HCT116 (cell line): ENCODE data around the gene CLDN14. TPM values are rescaled to one million over a fixed set of nuclear protein-coding genes. Genes with fewer than 3 reads are reported as not detected.

Experiments
- ATAC-seq: fragments of 200-7000 bp; cut with Tn5 transposase; 2 replicates; pipeline ENCODE4 v1.9.1; 2020; ENCODE audit warnings: mild to moderate bottlenecking, moderate library complexity
- BruUV-seq: library from RNA; stranded (reverse); fragments of 400-500 nt; replicated peaks from 2 replicates; lab custom pipeline; 2021; lab: Mats Ljungman, UMichigan
- CTCF ChIA-PET: fragments of 300-600 bp; sonication (Branson Sonifier 250); formaldehyde crosslinking; loops from one replicate; lab custom pipeline; 2021; ENCODE audit warnings: antibody characterized with exemption; lab: Charles Lee
- POLR2A ChIA-PET: fragments of 300-600, 350-600 bp; sonication (Branson Sonifier 250); formaldehyde crosslinking; loops from one replicate; lab custom pipeline; 2021; ENCODE audit warnings: antibody characterized with exemption; lab: Charles Lee
- RAD21 ChIA-PET, 2 experiments: fragments of 300-600 bp; sonication (Branson Sonifier 250); formaldehyde crosslinking; loops; one replicate each; lab custom pipeline; 2023; ENCODE audit warnings: low total read pairs in 2 of 2; ENCODE audit not compliant: uncharacterized antibody in 2 of 2, unreplicated experiment in 2 of 2, low non-redundant PET in 1 of 2; lab: Charles Lee
- DNase-seq: peaks from one replicate; pipeline ENCODE4 v3.0.0-alpha.2; 2010; ENCODE audit warnings: low read depth, low spot score
- H2AFZ ChIP-seq: fragments of 200-600 bp; shearing (Covaris generic), sonication (generic); 2 replicates; pipeline ENCODE4 v1.6.1; 2017; ENCODE audit warnings: low read depth, mixed run types, mixed read lengths, antibody characterized with exemption, low read length; ENCODE audit not compliant: poor library complexity, severe bottlenecking
- H3K27ac ChIP-seq: 2 replicates; pipeline ENCODE4 v1.5.1; 2012; ENCODE audit warnings: low read depth, low read length
- H3K27me3 ChIP-seq: fragments of 200-600 bp; sonication (generic); 2 replicates; pipeline ENCODE4 v1.6.1; 2016; ENCODE audit warnings: mixed run types, low read length, mixed read lengths; ENCODE audit not compliant: insufficient read depth
- H3K36me3 ChIP-seq, 2 experiments: fragments of 200-500 bp in 1 of 2; fragments of 200-600 bp in 1 of 2; sonication (Bioruptor generic) in 1 of 2; sonication (generic) in 1 of 2; 2 replicates each; pipeline versions ENCODE4 v1.5.1 to v1.6.1; 2014 to 2016; ENCODE audit warnings: low read length in 2 of 2, inconsistent platforms in 1 of 2, mixed read lengths in 1 of 2, mixed run types in 1 of 2; ENCODE audit not compliant: insufficient read depth in 2 of 2, control insufficient read depth in 1 of 2
- H3K4me1 ChIP-seq, 2 experiments: fragments of 200-600 bp in 1 of 2; sonication (generic) in 1 of 2; 2 replicates each; pipeline versions ENCODE4 v1.5.1 to v1.6.1; 2012 to 2017; ENCODE audit warnings: low read length in 2 of 2, inconsistent platforms in 1 of 2, mild to moderate bottlenecking in 1 of 2, mixed read lengths in 1 of 2, mixed run types in 1 of 2, moderate library complexity in 1 of 2; ENCODE audit not compliant: insufficient read depth in 2 of 2, control insufficient read depth in 1 of 2
- H3K4me2 ChIP-seq: fragments of 200-600 bp; sonication (generic); 2 replicates; pipeline ENCODE4 v1.6.1; 2017; ENCODE audit warnings: mixed run types, low read length, mixed read lengths
- H3K4me3 ChIP-seq, 2 experiments: fragments of 200-600 bp in 1 of 2; sonication (generic) in 1 of 2; replicated peaks in 1 of 2; 2 replicates each; pipeline ENCODE4 v1.5.1; 2011 to 2016; ENCODE audit warnings: low read length in 2 of 2, control low read depth in 1 of 2, low read depth in 1 of 2, mild to moderate bottlenecking in 1 of 2, mixed read lengths in 1 of 2, mixed run types in 1 of 2
- H3K79me2 ChIP-seq: fragments of 200-600 bp; sonication (generic); 2 replicates; pipeline ENCODE4 v1.6.1; 2017; ENCODE audit warnings: mild to moderate bottlenecking, mixed run types, low read length, moderate library complexity, mixed read lengths; ENCODE audit not compliant: insufficient read depth
- H3K9ac ChIP-seq: fragments of 200-600 bp; sonication (generic); 2 replicates; pipeline ENCODE4 v1.6.1; 2016; ENCODE audit warnings: low read length, mixed read lengths
- H3K9me2 ChIP-seq: fragments of 200-600 bp; sonication (generic), shearing (Covaris generic); 2 replicates; pipeline ENCODE4 v1.6.1; 2017; ENCODE audit warnings: mixed run types, mild to moderate bottlenecking, moderate library complexity; ENCODE audit not compliant: insufficient read depth
- H3K9me3 ChIP-seq, 2 experiments: fragments of 200-500 bp in 1 of 2; fragments of 200-600 bp in 1 of 2; sonication (Bioruptor generic) in 1 of 2; sonication (generic) in 1 of 2; 2 replicates each; pipeline ENCODE4 v1.6.1; 2014 to 2017; ENCODE audit warnings: low read length in 2 of 2, mixed read lengths in 2 of 2, inconsistent platforms in 1 of 2, low read depth in 1 of 2, mild to moderate bottlenecking in 1 of 2, mixed run types in 1 of 2, moderate library complexity in 1 of 2; ENCODE audit not compliant: control insufficient read depth in 1 of 2, insufficient read depth in 1 of 2
- H4K20me1 ChIP-seq: fragments of 200-600 bp; sonication (generic), shearing (Covaris generic); 2 replicates; pipeline ENCODE4 v1.6.1; 2017; ENCODE audit warnings: mixed run types, mild to moderate bottlenecking, moderate library complexity; ENCODE audit not compliant: insufficient read depth
- CBX3 ChIP-seq: IDR thresholded peaks from 2 replicates; pipeline ENCODE4 v1.6.1; 2012; ENCODE audit warnings: low read depth
- CEBPB ChIP-seq: IDR thresholded peaks from 2 replicates; pipeline ENCODE4 v1.6.1; 2012; ENCODE audit warnings: low read depth
- EGR1 ChIP-seq: IDR thresholded peaks from 2 replicates; pipeline ENCODE4 v1.6.1; 2012; ENCODE audit warnings: low read depth
- ELF1 ChIP-seq: IDR thresholded peaks from 2 replicates; pipeline ENCODE4 v1.6.1; 2012; ENCODE audit warnings: low read depth, borderline replicate concordance
- JUND ChIP-seq: IDR thresholded peaks from 2 replicates; pipeline ENCODE4 v1.6.1; 2012
- POLR2A ChIP-seq: IDR thresholded peaks from 2 replicates; pipeline ENCODE4 v1.7.0; 2011; ENCODE audit warnings: borderline replicate concordance; ENCODE audit not compliant: insufficient read depth, insufficient read length; ENCODE audit errors: extremely low read depth
- POLR2AphosphoS5 ChIP-seq: IDR thresholded peaks from 2 replicates; pipeline ENCODE4 v1.6.1; 2011; ENCODE audit warnings: mild to moderate bottlenecking, low read depth, low read length, moderate library complexity
- RAD21 ChIP-seq: IDR thresholded peaks from 2 replicates; pipeline ENCODE4 v1.6.1; 2012; ENCODE audit warnings: low read depth, mild to moderate bottlenecking
- SP1 ChIP-seq: IDR thresholded peaks from 2 replicates; pipeline ENCODE4 v1.6.1; 2012; ENCODE audit warnings: low read depth
- SRF ChIP-seq: IDR thresholded peaks from 2 replicates; pipeline ENCODE4 v1.6.1; 2012; ENCODE audit warnings: low read depth
- TCF7L2 ChIP-seq: IDR thresholded peaks from 2 replicates; pipeline ENCODE4 v1.7.0; 2011; ENCODE audit warnings: borderline replicate concordance, inconsistent platforms; ENCODE audit not compliant: insufficient read depth, insufficient read length; ENCODE audit errors: extremely low read depth
- ZNF274 ChIP-seq: fragments of 200-500 bp; sonication (Bioruptor generic); IDR thresholded peaks from 2 replicates; pipeline ENCODE4 v1.6.1; 2014; ENCODE audit warnings: mild to moderate bottlenecking, low read depth, low read length, inconsistent platforms
- intact Hi-C: fragments of 100-400 bp; cut with micrococcal nuclease; formaldehyde crosslinking; loops from 2 replicates; pipeline ENCODE4 v1.10.0; 2022
- total RNA-seq: library from RNA; stranded (reverse); gene quantifications from one replicate; pipeline ENCODE4 v1.2.1, GENCODE V29; 2021; ENCODE audit not compliant: unreplicated experiment
- TF ChIP-seq, protein P1 (sequence below): IDR thresholded peaks from 2 replicates; pipeline ENCODE4 v1.6.1; 2012
- TF ChIP-seq, protein P2 (sequence below), 3 experiments: fragments of 200-600 bp in 1 of 3; sonication (generic) in 1 of 3; IDR thresholded peaks in 2 of 3; conservative IDR thresholded peaks in 1 of 3; 2 replicates each; pipeline ENCODE4 v1.5.1; 2012 to 2017; ENCODE audit warnings: low read depth in 2 of 3, low read length in 2 of 3, antibody characterized with exemption in 1 of 3, borderline replicate concordance in 1 of 3, control low read depth in 1 of 3, mild to moderate bottlenecking in 1 of 3, mixed read lengths in 1 of 3, mixed run types in 1 of 3, moderate library complexity in 1 of 3; ENCODE audit not compliant: insufficient read depth in 1 of 3
- TF ChIP-seq, protein P3 (sequence below): IDR thresholded peaks from 2 replicates; pipeline ENCODE4 v1.6.1; 2011; ENCODE audit warnings: mild to moderate bottlenecking, low read length, moderate library complexity; ENCODE audit not compliant: insufficient replicate concordance; ENCODE audit errors: extremely low read depth

The CLDN14 gene
- total RNA-seq, 1 experiment from 2014 or later = not detected

DNA sequence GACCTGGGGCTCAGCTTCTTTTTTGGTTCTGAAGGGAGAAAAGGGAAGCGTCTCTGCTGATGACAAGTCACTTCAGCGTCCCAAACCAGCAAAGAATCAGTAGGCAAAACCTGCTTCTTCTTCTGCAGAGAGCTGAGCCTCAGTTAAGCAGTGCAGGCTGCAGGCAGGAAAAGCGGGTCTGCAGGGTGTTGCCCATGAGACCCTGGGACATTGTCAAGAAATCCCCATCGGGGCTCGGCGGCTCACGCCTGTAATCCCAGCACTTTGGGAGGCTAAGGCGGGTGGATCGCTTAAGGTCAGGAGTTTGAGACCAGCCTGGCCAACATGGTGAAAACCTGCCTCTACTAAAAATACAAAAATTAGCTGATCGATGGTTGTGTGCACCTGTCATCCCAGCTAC lies 16.7 kb downstream of the CLDN14 start (continued):
- TF ChIP-seq RAD21 (no peak), CEBPB (no peak), EGR1 (no peak), ELF1 (no peak), POLR2A (no peak), JUND (no peak), POLR2AphosphoS5 (no peak), SRF (no peak), ZNF274 (no peak), SP1 (no peak)

DNA sequence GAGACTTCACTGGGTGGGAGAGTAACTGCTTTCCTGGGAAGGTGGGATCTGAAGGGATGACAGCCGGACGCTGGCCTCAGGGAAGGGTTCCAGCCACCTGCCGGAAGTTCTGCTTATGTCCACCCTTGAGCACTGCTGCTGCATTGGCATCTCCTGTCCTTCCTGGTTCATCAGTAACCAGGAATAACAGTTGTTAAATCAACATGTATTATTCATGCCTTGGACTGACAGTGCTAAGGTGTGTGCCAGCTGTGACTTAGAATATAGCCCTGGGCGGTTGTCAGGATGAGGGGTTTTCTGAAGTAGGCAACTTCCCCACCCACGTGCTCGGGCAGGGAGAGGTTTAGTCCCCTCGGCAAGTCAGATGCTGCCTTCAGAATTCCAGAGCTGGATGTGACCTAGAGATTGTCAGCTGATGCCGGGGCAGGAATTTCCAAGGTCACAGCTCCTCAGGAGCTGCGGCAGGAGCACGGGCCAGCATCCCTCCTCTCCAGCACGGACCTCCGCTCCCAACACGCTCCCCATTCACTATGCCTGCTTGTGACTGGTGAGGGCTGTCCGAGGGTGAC lies 17.9 kb downstream of the CLDN14 start:
- ChIA-PET RAD21 (no interaction called here), POLR2A (no interaction called here), CTCF (no interaction called here)
- Histone ChIP-seq H3K27ac (no peak overlapping the region), H3K9me3 (no peaks in the 10 kb centered on the region), H2AFZ (no peak overlapping the region), H3K4me2 (no peak overlapping the region), H3K4me1 (no peaks in the 10 kb centered on the region), H3K27me3 (no peaks in the 10 kb centered on the region; the same call in 1 of the 2 replicates), H3K4me3 (no peak overlapping the region), H3K79me2 (no peaks in the 10 kb centered on the region), H3K36me3 (no peaks in the 10 kb centered on the region), H4K20me1 (no peaks in the 10 kb centered on the region), H3K9ac (no peak overlapping the region), H3K9me2 (no peaks in the 10 kb centered on the region)
- DNase-seq = no peak
- TF ChIP-seq CEBPB (no peak), POLR2A (no peak), TCF7L2 (no peak), ELF1 (no peak), CBX3 (no peak), POLR2AphosphoS5 (no peak)
- TF ChIP-seq, protein P1, sequence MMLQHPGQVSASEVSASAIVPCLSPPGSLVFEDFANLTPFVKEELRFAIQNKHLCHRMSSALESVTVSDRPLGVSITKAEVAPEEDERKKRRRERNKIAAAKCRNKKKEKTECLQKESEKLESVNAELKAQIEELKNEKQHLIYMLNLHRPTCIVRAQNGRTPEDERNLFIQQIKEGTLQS = no peak
- TF ChIP-seq, protein P2, sequence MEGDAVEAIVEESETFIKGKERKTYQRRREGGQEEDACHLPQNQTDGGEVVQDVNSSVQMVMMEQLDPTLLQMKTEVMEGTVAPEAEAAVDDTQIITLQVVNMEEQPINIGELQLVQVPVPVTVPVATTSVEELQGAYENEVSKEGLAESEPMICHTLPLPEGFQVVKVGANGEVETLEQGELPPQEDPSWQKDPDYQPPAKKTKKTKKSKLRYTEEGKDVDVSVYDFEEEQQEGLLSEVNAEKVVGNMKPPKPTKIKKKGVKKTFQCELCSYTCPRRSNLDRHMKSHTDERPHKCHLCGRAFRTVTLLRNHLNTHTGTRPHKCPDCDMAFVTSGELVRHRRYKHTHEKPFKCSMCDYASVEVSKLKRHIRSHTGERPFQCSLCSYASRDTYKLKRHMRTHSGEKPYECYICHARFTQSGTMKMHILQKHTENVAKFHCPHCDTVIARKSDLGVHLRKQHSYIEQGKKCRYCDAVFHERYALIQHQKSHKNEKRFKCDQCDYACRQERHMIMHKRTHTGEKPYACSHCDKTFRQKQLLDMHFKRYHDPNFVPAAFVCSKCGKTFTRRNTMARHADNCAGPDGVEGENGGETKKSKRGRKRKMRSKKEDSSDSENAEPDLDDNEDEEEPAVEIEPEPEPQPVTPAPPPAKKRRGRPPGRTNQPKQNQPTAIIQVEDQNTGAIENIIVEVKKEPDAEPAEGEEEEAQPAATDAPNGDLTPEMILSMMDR (IDR thresholded peaks at IDR 0.05 in 2 of 3, conservative IDR thresholded peaks at IDR 0.05 in 1 of 3; ENCODE audit: borderline replicate concordance in 1 of 3, insufficient read depth in 1 of 3, low read depth in 2 of 3, low read length in 2 of 3) = no peak
- TF ChIP-seq, protein P3, sequence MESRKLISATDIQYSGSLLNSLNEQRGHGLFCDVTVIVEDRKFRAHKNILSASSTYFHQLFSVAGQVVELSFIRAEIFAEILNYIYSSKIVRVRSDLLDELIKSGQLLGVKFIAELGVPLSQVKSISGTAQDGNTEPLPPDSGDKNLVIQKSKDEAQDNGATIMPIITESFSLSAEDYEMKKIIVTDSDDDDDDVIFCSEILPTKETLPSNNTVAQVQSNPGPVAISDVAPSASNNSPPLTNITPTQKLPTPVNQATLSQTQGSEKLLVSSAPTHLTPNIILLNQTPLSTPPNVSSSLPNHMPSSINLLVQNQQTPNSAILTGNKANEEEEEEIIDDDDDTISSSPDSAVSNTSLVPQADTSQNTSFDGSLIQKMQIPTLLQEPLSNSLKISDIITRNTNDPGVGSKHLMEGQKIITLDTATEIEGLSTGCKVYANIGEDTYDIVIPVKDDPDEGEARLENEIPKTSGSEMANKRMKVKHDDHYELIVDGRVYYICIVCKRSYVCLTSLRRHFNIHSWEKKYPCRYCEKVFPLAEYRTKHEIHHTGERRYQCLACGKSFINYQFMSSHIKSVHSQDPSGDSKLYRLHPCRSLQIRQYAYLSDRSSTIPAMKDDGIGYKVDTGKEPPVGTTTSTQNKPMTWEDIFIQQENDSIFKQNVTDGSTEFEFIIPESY = no peak
- intact Hi-C loops = no loop called here
- no peak for ATAC-seq
- BruUV-seq = no TSS peak
